ENCODE results near the gene RNF39.

The RNF39 gene

DNA sequence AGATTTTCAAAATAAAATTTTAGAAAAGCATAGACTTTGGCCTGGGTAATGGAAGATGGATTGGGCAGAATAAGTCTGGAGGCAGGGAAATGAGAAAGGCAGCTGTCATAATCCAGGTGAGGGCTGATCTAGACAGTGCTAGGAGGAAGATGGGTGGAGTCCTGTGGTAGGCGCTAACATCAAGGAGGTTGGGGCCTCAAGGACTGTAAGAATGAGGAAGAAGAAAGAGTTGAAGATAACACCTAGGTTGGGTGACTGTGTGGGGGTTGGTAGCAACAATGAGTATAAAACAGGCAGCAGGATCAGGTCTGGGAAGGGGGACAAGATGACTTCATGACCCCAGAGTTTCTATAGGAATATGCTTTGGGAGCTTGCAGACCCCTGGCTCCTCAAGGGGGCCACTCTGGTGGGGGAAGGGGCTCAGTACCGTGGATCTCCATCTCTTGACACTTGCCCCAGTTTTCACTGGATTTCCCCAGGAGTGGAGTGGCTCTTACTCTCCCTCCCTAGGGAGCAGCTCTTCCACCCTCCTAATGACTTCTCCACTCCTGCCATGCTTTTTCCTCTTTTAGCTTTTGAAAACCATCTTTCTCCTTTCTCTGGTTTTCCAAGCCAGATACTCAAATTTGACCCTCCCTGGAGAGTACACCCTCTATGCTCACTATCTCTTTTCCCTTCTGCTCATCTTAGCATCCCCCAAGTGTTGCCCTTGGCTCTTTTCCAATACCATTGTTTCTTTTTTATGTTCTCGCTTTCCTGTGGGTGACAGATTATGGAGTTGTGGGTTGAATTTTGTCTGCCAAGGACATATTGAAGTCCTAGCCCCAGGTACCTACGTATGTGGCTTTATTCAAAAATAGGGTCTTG is 22.6 kb upstream of the RNF39 start:
- Mint-ChIP-seq H3K4me1 (peaks cover 33% of the 10 kb centered on the region), H3K36me3 (ENCODE audit: low read depth) (no peaks in the 10 kb centered on the region), H3K4me3 (no peak overlapping the region), H3K27ac (no peak overlapping the region), H3K9me3 (no peaks in the 10 kb centered on the region), H3K27me3 (ENCODE audit: low read depth, poor library complexity) (peaks cover 97% of the 10 kb centered on the region)
- no peak for DNase-seq
- TF ChIP-seq, protein P1, sequence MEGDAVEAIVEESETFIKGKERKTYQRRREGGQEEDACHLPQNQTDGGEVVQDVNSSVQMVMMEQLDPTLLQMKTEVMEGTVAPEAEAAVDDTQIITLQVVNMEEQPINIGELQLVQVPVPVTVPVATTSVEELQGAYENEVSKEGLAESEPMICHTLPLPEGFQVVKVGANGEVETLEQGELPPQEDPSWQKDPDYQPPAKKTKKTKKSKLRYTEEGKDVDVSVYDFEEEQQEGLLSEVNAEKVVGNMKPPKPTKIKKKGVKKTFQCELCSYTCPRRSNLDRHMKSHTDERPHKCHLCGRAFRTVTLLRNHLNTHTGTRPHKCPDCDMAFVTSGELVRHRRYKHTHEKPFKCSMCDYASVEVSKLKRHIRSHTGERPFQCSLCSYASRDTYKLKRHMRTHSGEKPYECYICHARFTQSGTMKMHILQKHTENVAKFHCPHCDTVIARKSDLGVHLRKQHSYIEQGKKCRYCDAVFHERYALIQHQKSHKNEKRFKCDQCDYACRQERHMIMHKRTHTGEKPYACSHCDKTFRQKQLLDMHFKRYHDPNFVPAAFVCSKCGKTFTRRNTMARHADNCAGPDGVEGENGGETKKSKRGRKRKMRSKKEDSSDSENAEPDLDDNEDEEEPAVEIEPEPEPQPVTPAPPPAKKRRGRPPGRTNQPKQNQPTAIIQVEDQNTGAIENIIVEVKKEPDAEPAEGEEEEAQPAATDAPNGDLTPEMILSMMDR (IDR thresholded peaks at IDR 0.05): no peak

DNA sequence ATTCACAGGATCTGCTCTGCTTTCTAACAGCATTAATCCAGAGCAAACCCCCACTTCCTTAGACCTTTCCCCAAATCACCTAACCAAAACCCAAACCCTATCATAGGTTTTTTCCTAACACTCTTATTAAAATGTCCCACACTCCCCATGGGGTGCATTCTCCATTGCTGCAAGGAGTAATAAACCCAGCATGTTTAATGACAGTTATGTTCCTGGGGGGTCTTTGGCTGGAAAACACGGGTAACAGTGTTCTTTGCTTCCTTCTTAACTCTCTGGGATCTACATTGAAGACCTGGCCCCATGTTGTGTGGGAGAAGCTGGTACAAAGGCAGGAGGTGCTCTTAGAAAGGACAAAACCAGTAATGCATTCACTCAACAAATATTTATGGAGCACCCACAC is 21.3 kb upstream of the RNF39 start:
- no peak overlapping the region for H3K4me3 Mint-ChIP-seq
- no peaks in the 10 kb centered on the region for H3K9me3 Mint-ChIP-seq
- H3K4me1 Mint-ChIP-seq: peaks cover 31% of the 10 kb centered on the region

DNA sequence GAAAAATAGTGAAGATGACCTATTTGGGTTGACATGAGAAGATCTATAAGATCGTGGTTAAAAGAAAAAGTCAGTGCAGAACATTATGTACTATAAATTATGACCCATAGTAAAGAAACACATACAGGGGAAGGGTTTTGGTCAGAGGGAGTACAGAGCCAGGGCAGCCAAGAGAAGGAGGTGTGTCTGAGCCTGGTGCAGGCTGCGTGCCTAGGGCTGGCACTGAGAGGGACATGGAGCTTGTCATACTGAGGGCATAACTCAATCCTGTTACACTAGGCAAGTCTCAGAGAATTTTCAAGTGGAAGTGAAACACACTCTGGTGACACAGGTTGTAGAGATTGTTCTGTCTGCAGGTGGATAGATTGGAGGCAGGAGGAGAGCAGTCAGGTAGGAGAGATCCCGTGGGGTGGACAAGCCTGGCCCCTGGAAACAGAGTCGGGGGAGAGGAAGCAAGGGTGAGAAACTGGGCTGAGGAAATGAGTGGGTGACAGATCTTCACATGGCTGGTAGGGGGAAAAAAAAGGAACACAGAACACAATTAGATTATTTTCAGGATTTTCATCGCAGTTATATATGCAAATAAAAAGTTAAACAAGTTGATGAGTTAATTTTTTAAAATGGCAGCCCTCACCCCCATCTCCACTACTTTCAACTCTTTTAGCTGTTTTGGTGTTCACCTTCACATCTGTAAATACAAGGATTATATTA is 18.5 kb upstream of the RNF39 start:
- TF ChIP-seq, protein P1 (IDR thresholded peaks at IDR 0.05): no peak

More for the DNA sequence above, 21.3 kb upstream of the RNF39 start:
- Mint-ChIP-seq H3K27ac (no peak overlapping the region), H3K36me3 (ENCODE audit: low read depth) (no peaks in the 10 kb centered on the region), H3K27me3 (ENCODE audit: low read depth, poor library complexity) (peaks cover 85% of the 10 kb centered on the region)
- no peak for DNase-seq
- TF ChIP-seq, protein P1 (IDR thresholded peaks at IDR 0.05): no peak

DNA sequence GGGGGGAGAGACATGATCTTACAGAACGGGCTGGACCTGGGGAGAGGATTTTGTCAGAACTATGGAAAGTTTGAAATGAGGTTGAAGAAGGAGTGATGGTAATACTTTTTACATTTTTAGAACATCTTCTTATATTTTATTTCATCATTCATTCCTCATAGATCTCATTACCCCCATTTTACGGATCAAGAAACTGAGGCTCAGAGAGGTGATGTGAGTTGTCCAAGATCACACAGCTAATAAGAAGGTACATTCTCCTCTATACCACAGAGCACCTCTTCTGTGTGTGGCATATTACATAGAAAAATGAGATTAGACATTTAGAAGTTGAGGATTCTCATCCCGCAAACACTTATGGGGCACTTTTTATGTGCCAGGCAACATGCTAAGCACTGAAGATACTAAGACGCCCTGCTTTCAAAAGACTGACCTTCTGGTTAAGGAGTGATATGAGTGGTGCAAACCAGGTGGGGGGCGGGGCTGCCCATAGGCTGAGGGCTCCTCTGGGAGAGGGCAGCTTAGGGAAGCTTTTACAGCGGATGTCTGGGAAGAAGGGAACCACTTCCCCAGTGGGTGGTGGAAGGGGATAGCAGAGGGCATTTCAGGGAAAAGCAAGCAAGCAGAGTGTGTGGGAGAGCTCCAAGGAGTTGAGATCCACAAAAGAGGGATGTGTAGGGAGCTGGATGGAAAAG is 17.4 kb upstream of the RNF39 start:
- H3K27me3 Mint-ChIP-seq (ENCODE audit: low read depth, poor library complexity): peaks cover 76% of the 10 kb centered on the region
- H3K27ac Mint-ChIP-seq: no peak overlapping the region
- DNase-seq: no peak
- peaks cover under 1% of the 10 kb centered on the region for H3K9me3 Mint-ChIP-seq
- TF ChIP-seq, protein P1 (IDR thresholded peaks at IDR 0.05): no peak
- H3K4me1 Mint-ChIP-seq: peaks cover 12% of the 10 kb centered on the region
- H3K36me3 Mint-ChIP-seq (ENCODE audit: low read depth): no peaks in the 10 kb centered on the region
- H3K4me3 Mint-ChIP-seq: no peak overlapping the region

More for the DNA sequence above, 18.5 kb upstream of the RNF39 start:
- Mint-ChIP-seq H3K27ac (no peak overlapping the region), H3K4me3 (no peak overlapping the region), H3K36me3 (ENCODE audit: low read depth) (no peaks in the 10 kb centered on the region), H3K4me1 (peaks cover 12% of the 10 kb centered on the region), H3K27me3 (ENCODE audit: low read depth, poor library complexity) (peaks cover 78% of the 10 kb centered on the region), H3K9me3 (no peaks in the 10 kb centered on the region)
- no peak for DNase-seq

DNA sequence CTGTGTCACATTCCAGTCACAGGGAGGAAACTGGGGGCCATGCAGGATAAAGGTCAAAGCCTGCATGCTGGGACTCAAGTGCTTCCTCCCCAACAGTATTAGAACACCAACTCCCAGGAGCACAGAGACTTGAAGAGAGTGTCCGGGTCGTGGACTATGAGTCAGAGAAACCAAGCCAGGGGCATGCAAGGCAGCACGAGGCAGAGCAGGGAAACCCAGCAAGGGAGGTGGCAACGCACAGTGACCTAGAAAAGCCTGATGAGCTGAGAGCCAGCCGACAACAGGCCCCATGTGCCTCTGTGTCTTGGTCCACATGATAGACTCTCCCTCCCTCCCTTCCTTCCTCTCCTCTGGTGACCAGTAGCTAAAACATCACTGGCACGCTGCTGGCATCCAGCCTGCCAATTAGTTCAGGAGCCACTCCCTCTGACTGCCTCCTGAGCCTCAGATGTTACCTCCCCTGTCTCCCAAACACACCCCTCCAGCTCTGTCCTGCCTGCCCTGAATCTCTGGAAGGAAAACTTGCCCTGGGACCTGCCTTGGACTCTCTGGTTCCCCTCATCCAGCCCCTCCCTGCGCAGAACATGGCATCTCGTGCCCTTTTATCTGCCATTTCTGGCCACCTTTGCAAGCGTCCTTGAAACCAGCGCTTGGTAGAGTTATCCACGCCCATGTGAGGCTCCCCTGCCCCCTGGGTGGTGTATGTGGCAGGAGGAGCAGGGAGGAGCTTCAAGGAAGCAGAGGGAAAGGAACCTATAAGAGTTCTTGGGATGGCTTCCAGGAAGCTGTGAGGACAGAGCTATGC is 16.2 kb upstream of the RNF39 start:
- TF ChIP-seq, protein P1 (IDR thresholded peaks at IDR 0.05): no peak
- Mint-ChIP-seq H3K27ac (no peak overlapping the region), H3K4me1 (peaks cover 12% of the 10 kb centered on the region), H3K4me3 (no peak overlapping the region), H3K27me3 (ENCODE audit: low read depth, poor library complexity) (peaks cover 75% of the 10 kb centered on the region), H3K9me3 (peaks cover 13% of the 10 kb centered on the region), H3K36me3 (ENCODE audit: low read depth) (no peaks in the 10 kb centered on the region)
- DNase-seq: no peak

Data from nephron progenitor cell (in vitro differentiated cells).